Stimulated activated CD4-positive, alpha-beta T cell treated with anti-CD3 and anti-CD28 coated beads, Interleukin-4, amount 100 ng/mL, for 1 hour (primary cell): ENCODE results near the gene TNS1.
"Not testable (repeated sequence)": the region's sequence is repeated elsewhere in the genome, so short reads cannot be mapped to it uniquely, and the experiment has no call there.

Experiments
- DNase-seq: peaks from one replicate; pipeline ENCODE4 v3.0.0-alpha.2; 2020

Gene TNS1

GRCh38 chr2:218029366-218030360 lies 26.9 kb upstream of the TNS1 start:
- DNase-seq = no peak

GRCh38 chr2:218028562-218029348 lies 26.0 kb upstream of the TNS1 start:
- no peak for DNase-seq

GRCh38 chr2:218028189-218028495 lies 25.3 kb upstream of the TNS1 start:
- no peak for DNase-seq

- DNase-seq = no peak
These were observed 24.8 kb upstream of the TNS1 start for GRCh38 chr2:218027426-218028188.

- no peak for DNase-seq
These were observed 24.1 kb upstream of the TNS1 start for GRCh38 chr2:218026676-218027425.

- DNase-seq = no peak
These were observed 23.4 kb upstream of the TNS1 start for GRCh38 chr2:218026244-218026643.

- no peak for DNase-seq
These were observed 22.1 kb upstream of the TNS1 start for GRCh38 chr2:218024871-218025270.

- DNase-seq = no peak
These were observed 21.5 kb upstream of the TNS1 start for GRCh38 chr2:218024336-218024735.

GRCh38 chr2:218023636-218024035 lies 20.8 kb upstream of the TNS1 start:
- no peak for DNase-seq

GRCh38 chr2:218022851-218023530 lies 20.2 kb upstream of the TNS1 start:
- no peak for DNase-seq

- DNase-seq = no peak
These were observed 19.5 kb upstream of the TNS1 start for GRCh38 chr2:218022131-218022850.

GRCh38 chr2:218021536-218022071 lies 18.8 kb upstream of the TNS1 start:
- DNase-seq = no peak

GRCh38 chr2:218020966-218021535 lies 18.3 kb upstream of the TNS1 start:
- no peak for DNase-seq

- DNase-seq = no peak
These were observed 17.5 kb upstream of the TNS1 start for GRCh38 chr2:218020281-218020680.

GRCh38 chr2:218019411-218020060 lies 16.7 kb upstream of the TNS1 start:
- DNase-seq = no peak

GRCh38 chr2:218018842-218019125 lies 16.0 kb upstream of the TNS1 start:
- DNase-seq = not testable (repeated sequence)

- no peak for DNase-seq
These were observed 14.6 kb upstream of the TNS1 start for GRCh38 chr2:218017211-218018053.

- DNase-seq = no peak
These were observed 14.0 kb upstream of the TNS1 start for GRCh38 chr2:218016810-218017209.
